Stimulated activated CD8-positive, alpha-beta memory T cell treated with anti-CD3 and anti-CD28 coated beads, Interleukin-15, amount 100 ng/mL, for 24 hours (primary cell): ENCODE results near the gene CD200.
"Not testable (repeated sequence)": the region's sequence is repeated elsewhere in the genome, so short reads cannot be mapped to it uniquely, and the experiment has no call there.

Source experiments
- DNase-seq: peaks from one replicate; pipeline ENCODE4 v3.0.0-alpha.2; 2020; ENCODE audit warnings: low read depth

CD200 gene

GRCh38 chr3:112360561-112360960 lies 27.6 kb downstream of the CD200 start:
- DNase-seq: no peak

- no peak for DNase-seq
Measured at GRCh38 chr3:112362221-112362620, 29.3 kb downstream of the CD200 start.

- no peak for DNase-seq
Measured at GRCh38 chr3:112364291-112364690, 31.3 kb downstream of the CD200 start.

- DNase-seq: no peak
Measured at GRCh38 chr3:112365035-112365434, 32.1 kb downstream of the CD200 start.

- DNase-seq: no peak
Measured at GRCh38 chr3:112365636-112366035, 32.7 kb downstream of the CD200 start.

GRCh38 chr3:112366522-112366921 lies 33.6 kb downstream of the CD200 start:
- DNase-seq: no peak

GRCh38 chr3:112371569-112371968 lies 38.6 kb downstream of the CD200 start:
- DNase-seq: no peak

GRCh38 chr3:112372396-112372795 lies 39.4 kb downstream of the CD200 start:
- DNase-seq: no peak

GRCh38 chr3:112373476-112373875 lies 40.5 kb downstream of the CD200 start:
- no peak for DNase-seq

GRCh38 chr3:112373924-112374323 lies 41.0 kb downstream of the CD200 start:
- DNase-seq: no peak

GRCh38 chr3:112374333-112374734 lies 41.4 kb downstream of the CD200 start:
- no peak for DNase-seq

GRCh38 chr3:112375117-112375516 lies 42.2 kb downstream of the CD200 start:
- no peak for DNase-seq

GRCh38 chr3:112376241-112376911 lies 43.4 kb downstream of the CD200 start:
- DNase-seq: no peak

GRCh38 chr3:112376992-112377391 lies 44.0 kb downstream of the CD200 start:
- DNase-seq: no peak

- DNase-seq: no peak
Measured at GRCh38 chr3:112377568-112378071, 44.7 kb downstream of the CD200 start.

- not testable (repeated sequence) for DNase-seq
Measured at GRCh38 chr3:112378347-112378746, 45.4 kb downstream of the CD200 start.

- DNase-seq: no peak
Measured at GRCh38 chr3:112379020-112379690, 46.2 kb downstream of the CD200 start.

GRCh38 chr3:112381673-112382542 lies 49.0 kb downstream of the CD200 start:
- no peak for DNase-seq

GRCh38 chr3:112382543-112383160 lies 49.7 kb downstream of the CD200 start:
- no peak for DNase-seq

GRCh38 chr3:112384769-112385168 lies 51.8 kb downstream of the CD200 start:
- DNase-seq: no peak

GRCh38 chr3:112388972-112389371 lies 56.0 kb downstream of the CD200 start:
- no peak for DNase-seq

GRCh38 chr3:112389961-112390360 lies 57.0 kb downstream of the CD200 start:
- no peak for DNase-seq
